Measurements from ENCODE around the gene PDGFRB.

The PDGFRB gene

GRCh38 chr5:150162142-150162513 is 6.5 kb upstream of the PDGFRB start:
- DNase-seq = no peak

GRCh38 chr5:150161242-150162141 is 5.8 kb upstream of the PDGFRB start:
- DNase-seq = peak; percentile 78

- DNase-seq = no peak
Observed at GRCh38 chr5:150160448-150161081, 4.9 kb upstream of the PDGFRB start.

GRCh38 chr5:150159741-150160179 is 4.1 kb upstream of the PDGFRB start:
- DNase-seq = no peak

GRCh38 chr5:150159031-150159430 is 3.4 kb upstream of the PDGFRB start:
- DNase-seq = no peak

- DNase-seq = no peak
Observed at GRCh38 chr5:150158170-150158949, 2.7 kb upstream of the PDGFRB start.

- DNase-seq = no peak
Observed at GRCh38 chr5:150157168-150157567, 1.5 kb upstream of the PDGFRB start.

- no peak for DNase-seq
Observed at GRCh38 chr5:150156540-150156939, 895 bp upstream of the PDGFRB start.

GRCh38 chr5:150156027-150156368 is 353 bp upstream of the PDGFRB start:
- DNase-seq = no peak

GRCh38 chr5:150154618-150155128 is 972 bp downstream of the PDGFRB start:
- DNase-seq = no peak

- no peak for DNase-seq
Observed at GRCh38 chr5:150153957-150154617, 1.6 kb downstream of the PDGFRB start.

- no peak for DNase-seq
Observed at GRCh38 chr5:150153483-150153882, 2.2 kb downstream of the PDGFRB start.

GRCh38 chr5:150152636-150153462 is 2.8 kb downstream of the PDGFRB start:
- DNase-seq = no peak

- DNase-seq = no peak
Observed at GRCh38 chr5:150149618-150150017, 6.0 kb downstream of the PDGFRB start.

- no peak for DNase-seq
Observed at GRCh38 chr5:150148117-150148927, 7.3 kb downstream of the PDGFRB start.

GRCh38 chr5:150147670-150148069 is 8.0 kb downstream of the PDGFRB start:
- DNase-seq = no peak

- no peak for DNase-seq
Observed at GRCh38 chr5:150146862-150147601, 8.6 kb downstream of the PDGFRB start.

GRCh38 chr5:150146235-150146634 is 9.4 kb downstream of the PDGFRB start:
- no peak for DNase-seq

GRCh38 chr5:150144879-150145278 is 10.8 kb downstream of the PDGFRB start:
- no peak for DNase-seq

- DNase-seq = no peak
Observed at GRCh38 chr5:150144246-150144801, 11.3 kb downstream of the PDGFRB start.

All from stimulated activated CD4-positive, alpha-beta T cell treated with anti-CD3 and anti-CD28 coated beads, Interleukin-1b, Interleukin-23, amount 100 ng/mL, for 48 hours (primary cell).